Measurements from ENCODE around the gene CENPI.

Gene CENPI

GRCh38 chrX:101136235-101136634 is 38.2 kb downstream of the CENPI start:
- Histone ChIP-seq H3K9ac (ENCODE audit: low read depth, low read length, poor library complexity) (no peak overlapping the region), H2BK5ac (ENCODE audit: low read length) (no peak overlapping the region), H2BK12ac (ENCODE audit: low read length) (no peak overlapping the region), H3K79me1 (ENCODE audit: low read depth, low read length) (no peaks in the 10 kb centered on the region), H2AFZ (ENCODE audit: low read length) (no peak overlapping the region), H3K18ac (ENCODE audit: low read length) (no peak overlapping the region), H3K27me3 (ENCODE audit: control insufficient read depth in 3 of 3, insufficient read depth in 3 of 3, low read depth in 1 of 3, low read length in 3 of 3) (no peaks in the 10 kb centered on the region), H2BK15ac (ENCODE audit: low read length) (no peak overlapping the region), H3K9me3 (replicated peaks in 1 of 2; ENCODE audit: control insufficient read depth in 2 of 2, insufficient read depth in 1 of 2, low read depth in 1 of 2, low read length in 2 of 2) (no peaks in the 10 kb centered on the region), H2AK5ac (ENCODE audit: low read depth, low read length) (no peak overlapping the region), H4K91ac (ENCODE audit: low read depth, low read length, poor library complexity) (no peak overlapping the region), H3K23ac (ENCODE audit: low read depth, low read length, poor library complexity) (no peak overlapping the region), H2BK120ac (ENCODE audit: low read depth, low read length) (no peak overlapping the region), H3K27ac (replicated peaks; ENCODE audit: low read length) (no peak overlapping the region), H4K8ac (ENCODE audit: low read depth, low read length) (no peak overlapping the region), H3K4me3 (ENCODE audit: low read length in 2 of 2) (no peak overlapping the region), H3K36me3 (replicated peaks in 1 of 2; ENCODE audit: control insufficient read depth in 2 of 2, insufficient read depth in 2 of 2, low read length in 2 of 2) (peaks cover 3 to 72% of the 10 kb centered on the region in 2 donors), H3K14ac (ENCODE audit: low read length) (no peak overlapping the region), H3K4me1 (ENCODE audit: control insufficient read depth in 2 of 2, insufficient read depth in 1 of 2, low read depth in 1 of 2, low read length in 2 of 2) (no peaks in the 10 kb centered on the region), H3K4ac (ENCODE audit: low read length) (no peak overlapping the region), H3K4me2 (ENCODE audit: insufficient read depth, low read length, poor library complexity, severe bottlenecking) (no peak overlapping the region)
- no CpG with 5 or more reads among the region's 2 CpGs for WGBS, 2 donors (ENCODE audit: extremely low coverage in 2 of 2, insufficient read length in 2 of 2, insufficient replicate concordance in 1 of 2)
- DNase-seq (ENCODE audit: low spot score): no peak
